ENCODE measurements around the gene ASPHD2.

GRCh38 chr22:26432619-26433311 is 3.7 kb downstream of the ASPHD2 start:
- TF ChIP-seq EP300 (IDR thresholded peaks at IDR 0.05; ENCODE audit: low read depth) (no peak), CTCF (IDR thresholded peaks at IDR 0.05) (no peak)

All from transverse colon (tissue), 3 donors.